C4-2B (cell line): ENCODE results near the gene CYFIP2.

Source experiments
- H3K27ac ChIP-seq: fragments of 450-650 bp; 2 replicates; pipeline ENCODE4 v1.5.1; 2017
- CTCF ChIP-seq: fragments of 450-650 bp; conservative IDR thresholded peaks from 2 replicates; pipeline ENCODE4 v1.5.1; 2017; ENCODE audit warnings: mild to moderate bottlenecking
- ZFX ChIP-seq: fragments of 450-650 bp; IDR thresholded peaks from 2 replicates; pipeline ENCODE4 v1.6.1; 2017

The CYFIP2 gene

GRCh38 chr5:157270771-157271170, 4.8 kb downstream of the CYFIP2 start:
- no peak overlapping the region for H3K27ac ChIP-seq
- TF ChIP-seq ZFX (no peak), CTCF (no peak)

GRCh38 chr5:157271740-157272271, 5.9 kb downstream of the CYFIP2 start:
- H3K27ac ChIP-seq = no peak overlapping the region
- no peak for TF ChIP-seq ZFX

GRCh38 chr5:157273131-157273556, 7.2 kb downstream of the CYFIP2 start:
- no peak for TF ChIP-seq CTCF
- TF ChIP-seq ZFX = no peak
- no peak overlapping the region for H3K27ac ChIP-seq

- no peak for TF ChIP-seq CTCF
- TF ChIP-seq ZFX = no peak
- no peak overlapping the region for H3K27ac ChIP-seq
Measured at GRCh38 chr5:157275403-157275802, 9.5 kb downstream of the CYFIP2 start.

DNA sequence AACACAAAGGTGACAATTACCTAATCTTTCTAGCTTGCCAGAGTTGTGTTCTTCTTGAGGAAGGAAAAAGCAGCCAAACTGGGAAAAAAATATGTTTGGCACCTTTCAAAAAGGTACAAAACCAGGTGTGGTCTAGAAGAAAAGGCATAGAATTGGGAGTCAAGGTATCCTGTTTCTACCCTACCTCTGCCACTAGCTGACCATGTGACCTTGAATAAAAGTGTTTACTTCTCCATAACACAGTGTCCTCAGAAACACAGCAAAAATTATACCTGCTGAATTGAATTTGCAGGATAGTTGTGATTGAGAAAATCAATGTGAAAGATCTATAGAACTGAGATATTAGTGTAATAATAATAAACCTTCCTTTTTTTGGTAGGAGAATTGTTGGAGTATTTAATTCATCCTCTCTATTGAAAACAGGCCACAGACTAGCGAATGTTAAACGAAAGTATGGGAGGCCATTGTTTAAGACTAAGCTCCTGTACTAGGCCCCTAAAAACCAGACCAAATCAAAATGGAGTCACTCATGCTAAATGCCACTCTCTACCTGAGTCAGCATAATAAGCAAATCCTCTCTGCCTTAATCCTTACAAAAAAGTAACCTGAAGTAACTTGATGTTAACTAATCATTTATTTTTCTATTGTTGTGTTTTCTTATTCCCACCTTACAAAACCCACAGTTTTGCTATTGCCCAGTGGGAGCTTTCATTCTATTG, 12.6 kb downstream of the CYFIP2 start:
- H3K27ac ChIP-seq = no peak overlapping the region
- no peak for TF ChIP-seq ZFX
- no peak for TF ChIP-seq CTCF

DNA sequence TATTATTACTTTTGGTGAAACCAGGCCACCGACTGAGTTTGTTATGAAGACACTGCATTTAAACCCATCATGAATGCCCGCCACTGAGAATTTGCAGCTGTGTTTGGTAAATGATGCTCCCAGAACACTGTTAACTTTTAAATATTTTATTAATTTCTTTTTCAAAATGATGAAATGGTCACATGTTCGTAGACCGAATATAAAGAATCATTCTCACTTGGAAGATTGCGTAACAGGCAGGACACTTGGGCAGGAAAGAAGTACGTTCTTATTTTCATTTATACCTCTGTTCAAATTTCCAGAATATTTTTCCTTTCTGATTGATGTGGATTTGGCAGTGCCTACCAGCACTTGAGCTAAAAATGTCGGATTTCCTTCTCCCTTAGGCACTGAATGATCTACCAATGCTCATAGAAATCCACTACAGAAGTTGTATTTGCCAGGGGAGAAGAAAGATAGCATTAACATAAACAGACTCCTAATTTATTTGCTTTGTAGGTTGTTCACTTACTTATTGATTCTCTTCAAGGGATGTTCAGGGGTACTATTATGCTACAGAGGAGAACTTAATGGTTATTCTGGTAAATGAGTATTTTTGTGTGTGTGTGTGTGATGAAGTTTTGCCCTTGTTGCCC, 13.8 kb downstream of the CYFIP2 start:
- H3K27ac ChIP-seq = no peak overlapping the region
- TF ChIP-seq ZFX = no peak
- no peak for TF ChIP-seq CTCF

- TF ChIP-seq ZFX (no peak), CTCF (no peak)
- H3K27ac ChIP-seq = no peak overlapping the region
Measured at GRCh38 chr5:157280927-157281326, 15.0 kb downstream of the CYFIP2 start.

DNA sequence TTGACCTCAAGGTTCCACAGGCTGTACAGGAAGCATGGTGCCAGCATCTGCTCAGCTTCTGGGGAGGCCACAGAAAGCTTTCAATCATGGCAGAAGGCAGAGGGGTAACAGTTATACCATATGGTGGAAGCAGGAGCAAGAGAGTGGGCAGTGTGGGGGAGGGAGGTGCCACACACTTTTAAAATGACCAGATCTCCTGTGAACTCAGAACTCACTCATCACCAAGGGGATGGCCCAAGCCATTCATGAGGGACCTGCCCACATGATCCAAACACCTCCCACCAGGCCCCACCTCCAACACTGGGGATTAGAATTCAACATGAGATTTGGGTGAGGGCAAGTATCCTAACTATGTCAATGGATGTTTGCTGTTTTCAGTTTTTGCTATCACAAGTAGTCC, 16.2 kb downstream of the CYFIP2 start:
- TF ChIP-seq CTCF = no peak
- no peak for TF ChIP-seq ZFX
- no peak overlapping the region for H3K27ac ChIP-seq
